HEK293 (cell line): ENCODE measurements around the gene KCNS3.

Source experiments
- CTCF ChIA-PET: fragments of 350-600 bp; formaldehyde crosslinking; extraction: SDS; loops from one replicate; lab custom pipeline; 2021; ENCODE audit warnings: antibody characterized with exemption; lab: Yijun Ruan, JAX
- POLR2A ChIA-PET: fragments of 300-600 bp; formaldehyde crosslinking; extraction: SDS; loops from one replicate; lab custom pipeline; 2020; ENCODE audit warnings: antibody characterized with exemption, inconsistent platforms; lab: Yijun Ruan, JAX
- H3K27ac ChIP-seq: fragments of 200-500 bp; sonication (Bioruptor generic); 2 replicates; pipeline ENCODE4 v1.5.1; 2014; ENCODE audit warnings: low read depth, low read length, control low read depth, inconsistent platforms; ENCODE audit errors: extremely low read depth
- H3K36me3 ChIP-seq, 2 experiments: fragments of 200-500 bp in 1 of 2; sonication (Bioruptor generic) in 1 of 2; 1 replicate in 1 of 2; 2 replicates in 1 of 2; pipeline ENCODE4 v1.5.1; 2014 to 2017; ENCODE audit warnings: inconsistent platforms in 2 of 2, low read length in 2 of 2; ENCODE audit not compliant: control insufficient read depth in 2 of 2, insufficient read depth in 1 of 2
- H3K4me1 ChIP-seq: fragments of 200-500 bp; sonication (Bioruptor generic); 2 replicates; pipeline ENCODE4 v1.5.1; 2014; ENCODE audit warnings: mild to moderate bottlenecking, low read length, inconsistent platforms; ENCODE audit not compliant: control insufficient read depth, insufficient read depth
- H3K4me3 ChIP-seq: 2 replicates; pipeline ENCODE4 v1.5.1; 2011; ENCODE audit warnings: low read depth, mild to moderate bottlenecking, control low read depth, low read length, moderate library complexity
- H3K9me3 ChIP-seq: fragments of 200-500 bp; sonication (Bioruptor generic); 2 replicates; pipeline ENCODE4 v1.5.1; 2014; ENCODE audit warnings: low read depth, low read length, inconsistent platforms; ENCODE audit not compliant: control insufficient read depth, insufficient read depth
- BCL11B ChIP-seq: fragments of 450-650 bp; formaldehyde crosslinking; IDR thresholded peaks from 2 replicates; pipeline ENCODE4 v1.5.1; 2016; ENCODE audit warnings: low read depth, missing biosample characterization, missing genetic modification characterization
- EGR2 ChIP-seq: fragments of 450-650 bp; formaldehyde crosslinking; IDR thresholded peaks from 2 replicates; pipeline ENCODE4 v1.5.1; 2016; ENCODE audit warnings: low read depth, missing biosample characterization, missing genetic modification characterization
- FEZF1 ChIP-seq: fragments of 450-650 bp; formaldehyde crosslinking; IDR thresholded peaks from 2 replicates; pipeline ENCODE4 v1.5.1; 2016; ENCODE audit warnings: missing biosample characterization, missing genetic modification characterization
- HOXA7 ChIP-seq: sonication (generic); formaldehyde crosslinking; IDR thresholded peaks from 2 replicates; pipeline ENCODE4 v1.8.1; 2022; ENCODE audit warnings: missing genetic modification reagents, borderline replicate concordance
- IKZF3 ChIP-seq: fragments of 450-650 bp; IDR thresholded peaks from 2 replicates; pipeline ENCODE4 v1.5.0; 2018; ENCODE audit warnings: missing biosample characterization, mild to moderate bottlenecking, missing genetic modification characterization, moderate library complexity
- RBAK ChIP-seq: fragments of 450-650 bp; formaldehyde crosslinking; IDR thresholded peaks from 2 replicates; pipeline ENCODE4 v1.5.1; 2016; ENCODE audit warnings: missing biosample characterization, missing genetic modification characterization
- TCF7L2 ChIP-seq: IDR thresholded peaks from 2 replicates; pipeline ENCODE4 v1.6.1; 2011; ENCODE audit warnings: low read depth, mild to moderate bottlenecking, inconsistent platforms, low read length, moderate library complexity, borderline replicate concordance
- YY1 ChIP-seq: fragments of 450-650 bp; formaldehyde crosslinking; IDR thresholded peaks from 2 replicates; pipeline ENCODE4 v1.5.1; 2018; ENCODE audit warnings: missing biosample characterization, missing genetic modification characterization
- ZFP3 ChIP-seq: fragments of 450-650 bp; formaldehyde crosslinking; IDR thresholded peaks from 2 replicates; pipeline ENCODE4 v1.5.1; 2016; ENCODE audit warnings: low read depth, missing biosample characterization, missing genetic modification characterization
- ZNF214 ChIP-seq: fragments of 450-650 bp; formaldehyde crosslinking; IDR thresholded peaks from 2 replicates; pipeline ENCODE4 v1.5.1; 2017; ENCODE audit warnings: missing biosample characterization, mild to moderate bottlenecking, missing genetic modification characterization, borderline replicate concordance
- ZNF221 ChIP-seq: fragments of 450-650 bp; formaldehyde crosslinking; IDR thresholded peaks from 2 replicates; pipeline ENCODE4 v1.5.1; 2017; ENCODE audit warnings: missing biosample characterization, missing genetic modification characterization, borderline replicate concordance
- ZNF23 ChIP-seq: fragments of 450-650 bp; formaldehyde crosslinking; IDR thresholded peaks from 2 replicates; pipeline ENCODE4 v1.5.1; 2016; ENCODE audit warnings: missing biosample characterization, missing genetic modification characterization, borderline replicate concordance
- ZNF266 ChIP-seq: fragments of 450-650 bp; formaldehyde crosslinking; IDR thresholded peaks from 2 replicates; pipeline ENCODE4 v1.5.1; 2016; ENCODE audit warnings: missing biosample characterization, missing genetic modification characterization, low read depth
- ZNF341 ChIP-seq: fragments of 450-650 bp; formaldehyde crosslinking; IDR thresholded peaks from 2 replicates; pipeline ENCODE4; 2016; ENCODE audit warnings: low read depth, missing biosample characterization, missing genetic modification characterization
- ZNF404 ChIP-seq: fragments of 450-650 bp; formaldehyde crosslinking; IDR thresholded peaks from 2 replicates; pipeline ENCODE4 v1.5.1; 2017; ENCODE audit warnings: missing biosample characterization, missing genetic modification characterization
- ZNF416 ChIP-seq: fragments of 450-650 bp; formaldehyde crosslinking; IDR thresholded peaks from 2 replicates; pipeline ENCODE4 v1.5.1; 2016; ENCODE audit warnings: missing biosample characterization, missing genetic modification characterization
- ZNF555 ChIP-seq: fragments of 450-650 bp; formaldehyde crosslinking; conservative IDR thresholded peaks from 2 replicates; pipeline ENCODE4 v1.5.1; 2017; ENCODE audit warnings: missing biosample characterization, mild to moderate bottlenecking, missing genetic modification characterization, inconsistent platforms
- ZNF600 ChIP-seq: fragments of 450-650 bp; formaldehyde crosslinking; IDR thresholded peaks from 2 replicates; pipeline ENCODE4 v1.5.1; 2016; ENCODE audit warnings: missing biosample characterization, missing genetic modification characterization
- ZNF624 ChIP-seq: fragments of 450-650 bp; formaldehyde crosslinking; IDR thresholded peaks from 2 replicates; pipeline ENCODE4 v1.5.1; 2017; ENCODE audit warnings: missing biosample characterization, missing genetic modification characterization
- ZNF629 ChIP-seq: fragments of 450-650 bp; formaldehyde crosslinking; IDR thresholded peaks from 2 replicates; pipeline ENCODE4 v1.5.1; 2017; ENCODE audit warnings: missing biosample characterization, missing genetic modification characterization
- ZNF664 ChIP-seq: fragments of 450-650 bp; formaldehyde crosslinking; IDR thresholded peaks from 2 replicates; pipeline ENCODE4 v1.5.1; 2016; ENCODE audit warnings: missing biosample characterization, missing genetic modification characterization
- ZNF707 ChIP-seq: fragments of 450-650 bp; formaldehyde crosslinking; IDR thresholded peaks from 2 replicates; pipeline ENCODE4 v1.5.1; 2016; ENCODE audit warnings: missing biosample characterization, missing genetic modification characterization
- ZNF768 ChIP-seq: fragments of 450-650 bp; formaldehyde crosslinking; IDR thresholded peaks from 2 replicates; pipeline ENCODE4 v1.5.1; 2018; ENCODE audit warnings: missing biosample characterization, mild to moderate bottlenecking, missing genetic modification characterization
- ZNF830 ChIP-seq: fragments of 450-650 bp; IDR thresholded peaks from 2 replicates; pipeline ENCODE4 v1.5.0; 2018; ENCODE audit warnings: missing biosample characterization, missing genetic modification characterization, low read depth, mild to moderate bottlenecking, moderate library complexity
- TF ChIP-seq, protein P1 (sequence below): fragments of 450-650 bp; formaldehyde crosslinking; IDR thresholded peaks from 2 replicates; pipeline ENCODE4 v1.5.1; 2016; ENCODE audit warnings: missing biosample characterization, missing genetic modification characterization
- TF ChIP-seq, protein P2 (sequence below): fragments of 450-650 bp; formaldehyde crosslinking; IDR thresholded peaks from 2 replicates; pipeline ENCODE4 v1.5.1; 2016; ENCODE audit warnings: missing biosample characterization, missing genetic modification characterization
- TF ChIP-seq, protein P3 (sequence below): fragments of 450-650 bp; formaldehyde crosslinking; IDR thresholded peaks from 2 replicates; pipeline ENCODE4 v1.5.1; 2016; ENCODE audit warnings: missing biosample characterization, missing genetic modification characterization
- TF ChIP-seq, protein P4 (sequence below): IDR thresholded peaks from 2 replicates; pipeline ENCODE4 v1.6.1; 2011; ENCODE audit warnings: mild to moderate bottlenecking, low read depth, low read length, borderline replicate concordance

The KCNS3 gene

DNA sequence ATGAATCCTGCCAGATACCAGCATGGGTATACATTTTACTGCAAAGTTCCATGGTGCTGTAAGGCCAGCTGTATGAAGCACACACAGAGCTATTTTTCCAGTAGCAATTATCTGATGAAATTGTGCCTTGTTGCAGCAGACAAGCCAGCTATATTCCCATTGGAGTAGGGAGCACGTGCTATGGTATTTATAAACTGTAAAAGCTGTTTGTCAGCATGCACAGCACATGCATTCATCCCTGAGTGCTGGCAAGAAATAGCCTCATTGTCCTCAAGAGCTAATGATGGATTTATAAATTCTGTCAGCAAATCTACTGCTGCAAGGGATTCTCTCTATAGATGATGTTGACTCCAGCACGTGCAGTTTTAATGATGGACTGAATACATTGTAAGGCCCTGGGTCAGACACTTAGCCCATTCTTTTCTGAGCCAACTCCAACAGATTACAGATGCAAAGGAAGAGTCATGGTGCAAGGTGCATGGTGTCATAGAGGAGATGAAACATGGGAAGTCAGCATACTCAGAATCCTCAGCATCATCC is 61.7 kb downstream of the KCNS3 start:
- Histone ChIP-seq H3K36me3 (no peaks in the 10 kb centered on the region), H3K4me1 (no peaks in the 10 kb centered on the region), H3K9me3 (no peaks in the 10 kb centered on the region), H3K4me3 (no peak overlapping the region), H3K27ac (no peak overlapping the region)
- ChIA-PET POLR2A (no interaction called here), CTCF (interaction anchor here (0.6 kb wide), 1 partner anchor 763 kb away, joined by 3 read pairs; no protein-coding TSS in a partner anchor)
- TF ChIP-seq TCF7L2 (no peak), RBAK (tag by site-specific recombination) (no peak), ZNF624 (no peak), ZNF214 (tag by site-specific recombination) (no peak), ZNF404 (tag by site-specific recombination) (no peak), HOXA7 (CRISPR knock-in tag) (no peak), ZNF416 (tag by site-specific recombination) (no peak), YY1 (tag by site-specific recombination) (no peak), ZNF23 (tag by site-specific recombination) (no peak), ZNF629 (no peak), ZNF664 (no peak), EGR2 (tag by site-specific recombination) (no peak), ZNF221 (tag by site-specific recombination) (no peak), ZNF830 (no peak)
- TF ChIP-seq, protein P1, sequence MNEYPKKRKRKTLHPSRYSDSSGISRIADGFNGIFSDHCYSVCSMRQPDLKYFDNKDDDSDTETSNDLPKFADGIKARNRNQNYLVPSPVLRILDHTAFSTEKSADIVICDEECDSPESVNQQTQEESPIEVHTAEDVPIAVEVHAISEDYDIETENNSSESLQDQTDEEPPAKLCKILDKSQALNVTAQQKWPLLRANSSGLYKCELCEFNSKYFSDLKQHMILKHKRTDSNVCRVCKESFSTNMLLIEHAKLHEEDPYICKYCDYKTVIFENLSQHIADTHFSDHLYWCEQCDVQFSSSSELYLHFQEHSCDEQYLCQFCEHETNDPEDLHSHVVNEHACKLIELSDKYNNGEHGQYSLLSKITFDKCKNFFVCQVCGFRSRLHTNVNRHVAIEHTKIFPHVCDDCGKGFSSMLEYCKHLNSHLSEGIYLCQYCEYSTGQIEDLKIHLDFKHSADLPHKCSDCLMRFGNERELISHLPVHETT (tag by site-specific recombination): no peak

DNA sequence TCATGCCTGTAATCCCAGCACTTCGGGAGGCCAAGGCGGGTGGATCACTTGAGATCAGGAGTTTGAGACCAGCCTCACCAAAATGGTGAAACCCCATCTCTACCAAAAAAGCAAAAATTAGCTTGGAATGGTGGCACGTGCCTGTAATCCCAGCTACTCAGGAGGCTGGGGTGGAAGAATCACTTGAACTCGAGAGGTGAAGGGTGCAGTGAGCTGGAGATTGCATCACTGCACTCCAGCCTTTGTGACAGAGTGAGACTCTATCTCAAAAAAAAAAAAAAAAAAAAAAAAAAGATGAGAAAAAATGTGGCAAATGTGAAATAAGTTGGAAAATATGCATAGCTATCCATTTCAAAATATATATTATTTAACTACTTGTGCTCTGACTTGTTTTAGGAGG is 65.0 kb downstream of the KCNS3 start:
- POLR2A ChIA-PET: no interaction called here
- Histone ChIP-seq H3K9me3 (no peaks in the 10 kb centered on the region), H3K4me1 (no peaks in the 10 kb centered on the region), H3K4me3 (no peak overlapping the region), H3K36me3 (no peaks in the 10 kb centered on the region), H3K27ac (no peak overlapping the region)
- CTCF ChIA-PET: no interaction called here
- TF ChIP-seq ZNF707: no peak
- TF ChIP-seq ZNF266: no peak
- no peak for TF ChIP-seq ZNF600 (tag by site-specific recombination)
- TF ChIP-seq, protein P2, sequence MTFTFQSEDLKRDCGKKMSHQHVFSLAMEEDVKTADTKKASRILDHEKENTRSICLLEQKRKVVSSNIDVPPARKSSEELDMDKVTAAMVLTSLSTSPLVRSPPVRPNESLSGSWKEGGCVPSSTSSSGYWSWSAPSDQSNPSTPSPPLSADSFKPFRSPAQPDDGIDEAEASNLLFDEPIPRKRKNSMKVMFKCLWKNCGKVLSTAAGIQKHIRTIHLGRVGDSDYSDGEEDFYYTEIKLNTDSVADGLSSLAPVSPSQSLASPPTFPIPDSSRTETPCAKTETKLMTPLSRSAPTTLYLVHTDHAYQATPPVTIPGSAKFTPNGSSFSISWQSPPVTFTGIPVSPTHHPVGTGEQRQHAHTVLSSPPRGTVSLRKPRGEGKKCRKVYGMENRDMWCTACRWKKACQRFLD (tag by site-specific recombination): no peak
- TF ChIP-seq ZNF555 (tag by site-specific recombination): no peak
- TF ChIP-seq IKZF3: no peak
- TF ChIP-seq, protein P3, sequence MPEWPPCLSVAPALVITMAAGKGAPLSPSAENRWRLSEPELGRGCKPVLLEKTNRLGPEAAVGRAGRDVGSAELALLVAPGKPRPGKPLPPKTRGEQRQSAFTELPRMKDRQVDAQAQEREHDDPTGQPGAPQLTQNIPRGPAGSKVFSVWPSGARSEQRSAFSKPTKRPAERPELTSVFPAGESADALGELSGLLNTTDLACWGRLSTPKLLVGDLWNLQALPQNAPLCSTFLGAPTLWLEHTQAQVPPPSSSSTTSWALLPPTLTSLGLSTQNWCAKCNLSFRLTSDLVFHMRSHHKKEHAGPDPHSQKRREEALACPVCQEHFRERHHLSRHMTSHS (tag by site-specific recombination): no peak
- TF ChIP-seq ZNF341 (tag by site-specific recombination): no peak
- no peak for TF ChIP-seq FEZF1 (tag by site-specific recombination)
- TF ChIP-seq BCL11B: no peak
- TF ChIP-seq ZFP3 (tag by site-specific recombination): no peak
- TF ChIP-seq, protein P4, sequence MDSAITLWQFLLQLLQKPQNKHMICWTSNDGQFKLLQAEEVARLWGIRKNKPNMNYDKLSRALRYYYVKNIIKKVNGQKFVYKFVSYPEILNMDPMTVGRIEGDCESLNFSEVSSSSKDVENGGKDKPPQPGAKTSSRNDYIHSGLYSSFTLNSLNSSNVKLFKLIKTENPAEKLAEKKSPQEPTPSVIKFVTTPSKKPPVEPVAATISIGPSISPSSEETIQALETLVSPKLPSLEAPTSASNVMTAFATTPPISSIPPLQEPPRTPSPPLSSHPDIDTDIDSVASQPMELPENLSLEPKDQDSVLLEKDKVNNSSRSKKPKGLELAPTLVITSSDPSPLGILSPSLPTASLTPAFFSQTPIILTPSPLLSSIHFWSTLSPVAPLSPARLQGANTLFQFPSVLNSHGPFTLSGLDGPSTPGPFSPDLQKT: no peak
- TF ChIP-seq ZNF768: no peak
